GM19468 (cell line): ENCODE data around the gene GTF2H2.
"Not testable (repeated sequence)": the region's sequence is repeated elsewhere in the genome, so short reads cannot be mapped to it uniquely, and the experiment has no call there.

Experiments
- ATAC-seq: cut with Tn5 transposase; IDR thresholded peaks from one replicate; pipeline ENCODE4 v1.9.1; 2021; ENCODE audit warnings: mild to moderate bottlenecking, moderate library complexity, moderate number of reproducible peaks; ENCODE audit not compliant: unreplicated experiment; ENCODE audit errors: extremely low read depth

GTF2H2 gene

GRCh38 chr5:71067262-71067928, at the start of gene GTF2H2:
GTF2H2 (minus strand) TSS chr5:71067676; CDS start chr5:71062763, 4,913 bp downstream.
- ATAC-seq, result peak; percentile 95

- ATAC-seq, result not testable (repeated sequence)
Observed at GRCh38 chr5:71109730-71110275, 42.3 kb upstream of the GTF2H2 start.

GRCh38 chr5:71099996-71100395, 32.5 kb upstream of the GTF2H2 start:
- ATAC-seq, result not testable (repeated sequence)

GRCh38 chr5:71097930-71098203, 30.4 kb upstream of the GTF2H2 start:
- not testable (repeated sequence) for ATAC-seq

GRCh38 chr5:71097173-71097929, 29.9 kb upstream of the GTF2H2 start:
- ATAC-seq, result not testable (repeated sequence)

- not testable (repeated sequence) for ATAC-seq
Observed at GRCh38 chr5:71089773-71090172, 22.3 kb upstream of the GTF2H2 start.

- ATAC-seq, result not testable (repeated sequence)
Observed at GRCh38 chr5:71088754-71089153, 21.3 kb upstream of the GTF2H2 start.

GRCh38 chr5:71086145-71086544, 18.7 kb upstream of the GTF2H2 start:
- not testable (repeated sequence) for ATAC-seq

GRCh38 chr5:71084280-71085063, 17.0 kb upstream of the GTF2H2 start:
- not testable (repeated sequence) for ATAC-seq

- not testable (repeated sequence) for ATAC-seq
Observed at GRCh38 chr5:71082898-71083297, 15.4 kb upstream of the GTF2H2 start.

- not testable (repeated sequence) for ATAC-seq
Observed at GRCh38 chr5:71082340-71082739, 14.9 kb upstream of the GTF2H2 start.

- not testable (repeated sequence) for ATAC-seq
Observed at GRCh38 chr5:71061322-71061721, 6.2 kb downstream of the GTF2H2 start.

- ATAC-seq, result not testable (repeated sequence)
Observed at GRCh38 chr5:71059426-71059825, 8.1 kb downstream of the GTF2H2 start.

GRCh38 chr5:71044808-71045207, 22.7 kb downstream of the GTF2H2 start:
- ATAC-seq, result not testable (repeated sequence)

- ATAC-seq, result not testable (repeated sequence)
Observed at GRCh38 chr5:71044128-71044527, 23.3 kb downstream of the GTF2H2 start.

GRCh38 chr5:71031046-71031776, 36.3 kb downstream of the GTF2H2 start:
- ATAC-seq, result not testable (repeated sequence)

- not testable (repeated sequence) for ATAC-seq
Observed at GRCh38 chr5:71025289-71025953, 42.1 kb downstream of the GTF2H2 start, which contains the start of gene NAIP. NAIP (minus strand) TSS chr5:71025339; CDS start chr5:71012915, 12,424 bp downstream.

GRCh38 chr5:71020643-71021042, 46.8 kb downstream of the GTF2H2 start:
- ATAC-seq, result not testable (repeated sequence)

GRCh38 chr5:71018376-71019005, 49.0 kb downstream of the GTF2H2 start:
- not testable (repeated sequence) for ATAC-seq
